ENCODE data around the gene CNTNAP5.

DNA sequence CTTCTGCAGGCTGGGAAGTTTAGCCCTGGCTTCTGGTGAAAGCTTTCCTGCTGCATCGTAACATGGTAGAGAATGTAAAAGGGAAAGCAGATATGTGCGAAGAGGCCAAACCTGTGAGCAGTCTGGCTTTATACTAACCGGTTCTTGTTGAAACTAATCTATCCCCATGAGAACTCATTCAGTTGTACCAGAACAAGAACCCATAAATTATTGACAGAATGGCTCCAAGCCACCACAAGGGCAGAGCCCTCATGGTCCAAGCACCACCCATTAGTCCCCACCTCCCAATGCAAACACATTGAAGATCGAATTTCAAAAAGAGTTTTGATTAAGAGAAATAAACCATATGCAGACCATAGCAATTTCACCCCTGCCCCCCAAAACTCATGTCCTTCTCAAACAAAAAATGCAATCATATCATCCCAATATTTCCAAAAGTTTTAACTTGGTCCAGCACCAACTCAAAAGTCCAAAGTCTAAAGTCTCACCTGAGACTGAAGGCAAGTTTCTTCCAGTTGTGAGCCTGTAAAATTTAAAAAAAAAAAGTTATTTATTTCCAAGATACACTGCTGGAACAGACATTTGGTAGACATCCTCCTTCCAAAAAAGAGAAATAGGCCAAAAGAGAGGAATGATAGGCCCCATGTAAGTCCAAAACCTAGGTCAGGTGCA lies 318.9 kb downstream of the CNTNAP5 start:
- TF ChIP-seq EP300 (IDR thresholded peaks at IDR 0.05) = no peak
- no peak for TF ChIP-seq POLR2AphosphoS5 (IDR thresholded peaks at IDR 0.05)

Measured in esophagus muscularis mucosa (tissue), 3 donors.